ENCODE results near the gene ITM2C.

Gene ITM2C

DNA sequence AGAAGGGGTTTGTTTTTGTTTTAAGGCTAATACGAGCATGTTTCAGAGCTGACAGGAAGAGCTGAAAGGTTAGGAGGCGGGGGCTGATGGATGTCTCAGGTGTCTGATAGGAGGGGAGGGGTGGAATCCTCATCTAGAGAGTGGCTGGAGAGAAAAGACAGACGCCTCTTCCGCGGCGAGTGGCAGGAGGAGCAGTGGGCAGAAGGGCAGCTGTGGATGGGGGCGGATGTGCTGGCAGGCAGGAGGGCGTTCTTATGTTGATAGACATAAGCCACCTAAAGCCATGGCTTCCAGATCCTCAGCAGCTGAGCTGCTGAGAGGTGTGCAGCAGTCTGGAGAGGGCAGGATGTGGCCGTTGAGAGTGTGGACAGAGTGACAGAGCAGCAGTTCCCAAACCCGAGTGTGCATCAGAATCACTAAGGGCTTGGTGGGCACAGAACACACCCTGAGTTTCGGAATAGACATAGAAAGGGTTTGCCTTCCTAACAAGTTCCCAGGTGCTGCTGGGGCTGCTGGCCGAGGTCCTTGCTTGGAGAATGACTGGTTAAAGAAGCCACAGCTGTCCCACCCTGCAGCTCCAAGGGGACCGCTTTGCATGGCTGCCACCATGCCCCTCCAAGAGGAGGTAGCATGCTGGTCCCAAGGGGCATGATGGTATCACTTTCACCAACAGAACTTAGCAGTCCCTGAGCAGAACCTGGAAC lies 3.0 kb upstream of the ITM2C start:
- no peak for DNase-seq

DNA sequence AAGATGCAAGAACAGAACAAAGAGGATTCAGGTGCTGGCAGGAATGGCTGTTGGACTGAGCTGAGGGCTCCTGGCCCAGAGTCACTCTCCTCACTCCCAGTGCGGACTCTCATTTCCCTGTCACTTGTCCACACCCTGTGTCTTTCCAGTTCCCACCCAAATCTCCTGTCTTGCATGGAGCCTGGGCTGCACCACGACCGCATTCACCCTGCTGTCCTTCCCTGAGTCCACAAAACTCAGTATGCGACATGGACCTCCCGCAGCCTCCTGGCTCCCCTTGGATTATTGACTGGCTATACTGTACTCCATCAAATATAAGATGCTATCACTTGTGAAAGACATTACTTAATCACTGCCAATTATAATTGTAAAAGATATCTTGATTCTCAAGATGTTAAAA lies 2.5 kb upstream of the ITM2C start:
- no peak for DNase-seq

DNA sequence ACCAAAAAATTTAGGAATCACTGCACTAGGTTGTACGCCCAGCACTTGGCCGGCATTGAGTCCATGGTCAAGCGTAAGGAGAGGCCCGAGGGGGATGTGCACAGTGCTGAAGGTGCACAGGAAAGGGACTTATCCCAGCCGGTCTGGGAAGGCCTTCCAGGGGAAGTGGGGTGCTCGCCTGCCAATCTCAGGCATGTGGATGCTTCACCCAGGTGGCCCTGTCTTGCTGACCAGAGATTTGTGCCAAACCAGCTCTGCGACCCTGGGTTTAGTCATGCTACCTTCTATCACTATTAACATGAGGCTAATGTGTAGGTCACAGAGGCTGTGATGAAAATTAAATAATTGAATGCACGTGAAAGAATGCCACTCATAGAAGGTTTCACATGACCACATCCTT lies 1.7 kb upstream of the ITM2C start:
- DNase-seq = no peak

DNA sequence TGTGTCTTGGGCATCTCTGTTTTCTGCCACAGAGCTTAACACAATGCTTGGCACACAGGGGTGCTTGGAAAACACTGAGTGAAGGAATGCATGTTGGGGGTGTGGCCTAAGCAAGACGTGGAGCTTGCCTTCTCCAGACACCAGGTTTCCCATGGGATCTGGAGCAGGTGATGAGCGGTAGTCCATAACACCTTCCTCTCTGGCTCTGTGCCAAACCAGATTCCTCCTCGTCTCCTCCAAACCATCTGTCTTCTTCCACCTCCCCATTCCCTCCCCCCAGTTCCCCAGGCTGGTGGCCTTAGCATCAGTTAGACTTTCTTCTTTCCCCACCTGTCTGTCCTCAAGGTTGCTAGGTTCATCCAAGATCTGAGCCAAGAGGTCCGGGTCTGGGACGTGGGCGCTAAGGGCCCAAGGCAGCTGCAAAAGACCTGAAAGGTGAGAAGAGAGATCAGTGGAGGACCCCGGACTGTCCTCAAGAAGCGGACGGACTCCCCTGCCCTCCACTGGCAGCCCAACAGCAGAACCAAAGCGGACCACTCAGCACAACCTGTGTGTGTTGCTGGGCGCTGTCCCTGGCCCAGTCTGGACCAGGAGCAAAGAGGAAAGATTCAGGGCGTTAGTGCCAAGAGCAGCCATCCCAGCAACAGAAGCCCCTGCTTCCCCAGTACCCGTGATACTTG lies 1.2 kb upstream of the ITM2C start:
- DNase-seq = no peak

DNA sequence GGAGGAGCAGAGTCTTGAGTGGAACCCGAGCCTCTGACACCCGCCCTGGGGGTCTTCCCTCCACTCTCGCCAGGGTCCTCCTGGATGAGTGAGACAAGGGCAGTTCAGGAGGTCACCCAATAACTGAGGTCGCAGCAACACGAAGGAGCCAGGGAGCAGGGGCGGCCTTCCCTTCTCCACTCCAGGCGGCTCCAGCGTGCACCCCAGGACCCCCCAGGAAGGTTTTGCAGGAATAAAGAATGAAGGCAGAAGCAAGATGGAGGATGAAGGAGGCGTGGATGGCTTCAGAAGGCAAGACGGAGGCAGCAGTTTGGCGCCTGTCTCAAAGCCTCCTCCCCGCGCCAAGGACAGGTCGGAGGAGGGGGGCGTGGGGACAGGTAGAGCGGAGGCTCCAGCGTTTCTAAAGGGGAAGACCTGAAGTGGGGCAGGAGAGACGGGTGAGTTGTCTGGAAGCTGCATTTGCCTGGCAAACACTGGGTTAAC lies 579 bp upstream of the ITM2C start:
- DNase-seq = no peak

DNA sequence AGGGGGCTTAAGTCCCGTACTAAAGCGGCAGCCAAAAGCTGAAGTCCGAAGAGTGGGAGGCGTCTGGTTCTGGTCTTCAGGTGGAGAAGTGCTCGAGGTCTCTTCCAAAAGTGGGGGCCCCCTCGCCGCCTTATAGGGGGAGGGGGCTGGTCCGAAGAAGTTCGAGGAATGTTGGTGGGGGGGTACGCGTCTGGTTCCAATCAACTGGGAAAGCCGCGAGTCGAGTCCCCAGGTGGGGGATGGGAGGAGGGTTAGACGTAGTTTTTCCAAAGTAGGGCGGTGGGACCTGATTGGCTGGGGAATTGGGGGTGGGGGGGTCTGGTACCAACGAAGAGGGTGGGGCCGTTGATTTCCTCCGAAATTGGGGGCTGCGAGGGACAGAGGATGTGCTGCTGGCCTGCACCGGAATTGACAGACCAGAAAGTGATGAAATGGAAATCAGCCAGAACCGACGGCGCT lies 594 bp downstream of the ITM2C start:
- DNase-seq = no peak

DNA sequence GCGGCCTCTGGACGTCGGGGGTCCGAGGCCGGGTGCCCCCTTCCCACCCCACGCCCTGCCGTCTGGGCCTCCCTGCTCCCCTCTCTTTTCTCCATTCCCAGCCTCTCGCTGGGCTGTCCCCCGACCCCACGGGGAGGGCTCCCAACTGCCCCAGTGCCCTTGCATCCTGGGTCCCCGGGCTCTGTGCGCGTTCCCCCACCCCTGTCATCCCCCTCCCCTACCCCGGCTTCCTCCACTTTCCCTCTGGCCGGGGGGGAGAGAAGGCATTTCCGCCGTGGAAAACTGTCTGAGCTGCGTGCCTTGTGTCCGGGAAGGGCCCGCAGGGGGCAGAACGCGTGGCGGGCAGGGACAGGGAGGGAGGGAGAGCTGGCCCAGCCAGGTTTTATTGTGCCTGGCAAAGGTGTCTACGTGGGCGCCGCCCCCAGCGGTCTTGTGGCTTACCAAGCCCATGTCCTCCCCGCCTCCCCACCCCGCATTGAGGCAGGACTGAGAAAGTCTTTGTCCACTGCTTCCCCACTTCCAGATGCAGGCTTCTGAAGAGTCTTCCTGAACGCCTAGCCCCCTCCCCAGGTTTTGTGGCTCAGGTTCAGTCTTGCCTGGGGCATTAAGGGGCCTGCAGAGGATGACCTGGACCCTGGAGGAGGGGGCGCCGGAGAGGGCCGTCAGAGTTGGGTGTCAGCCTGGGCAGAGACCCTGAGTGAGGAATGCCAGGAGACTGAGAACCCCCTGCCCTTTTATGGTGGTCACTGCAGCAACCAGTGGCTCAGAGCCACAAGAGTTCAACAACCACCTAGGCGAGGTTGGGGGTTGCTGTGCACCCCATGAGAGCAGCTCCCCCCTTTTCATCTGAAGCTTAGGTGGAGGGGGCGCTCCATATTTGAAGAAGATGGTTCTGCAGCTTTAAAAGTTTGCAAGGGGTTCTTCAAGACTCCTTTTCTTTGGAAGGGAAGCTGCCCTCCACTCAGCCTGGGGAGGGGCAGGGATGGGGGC lies 1.3 kb downstream of the ITM2C start:
- DNase-seq = no peak

DNA sequence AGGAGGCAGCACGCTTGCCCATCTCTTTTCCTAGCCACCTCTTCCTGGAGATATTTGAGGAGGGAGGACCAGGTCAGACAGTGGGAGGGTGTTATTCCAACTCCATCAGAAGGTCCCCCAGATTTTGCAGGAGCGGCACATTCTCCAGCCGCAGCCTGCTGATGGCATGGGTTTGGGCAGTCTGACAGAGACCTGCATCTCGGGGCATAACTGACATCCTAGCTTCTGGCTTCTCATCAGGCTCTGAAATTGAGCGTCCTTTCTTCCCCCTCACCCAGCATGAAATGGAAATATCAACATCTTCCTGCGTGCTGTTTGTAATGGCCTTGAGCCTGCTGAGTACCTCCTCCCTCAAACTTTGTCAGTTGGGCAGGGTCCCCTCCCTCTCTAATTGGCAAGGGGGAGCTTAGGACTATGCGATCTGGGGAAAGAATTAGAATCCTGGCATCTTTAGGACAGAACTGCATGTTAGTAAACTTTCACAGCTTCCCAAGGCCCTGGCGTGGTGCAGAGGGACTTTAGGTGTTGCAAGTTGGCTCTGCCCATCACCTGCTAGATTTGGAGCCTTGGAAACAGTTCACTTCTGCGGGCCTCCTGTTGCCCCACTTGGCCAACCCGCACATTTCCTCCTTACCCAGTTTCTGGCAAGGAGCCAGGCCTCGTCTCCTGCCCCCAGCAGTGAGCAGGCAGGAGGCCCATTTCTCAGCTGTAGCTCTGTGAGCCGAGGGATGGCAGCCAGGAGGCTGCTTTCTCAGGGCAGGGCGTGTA lies 2.2 kb downstream of the ITM2C start:
- DNase-seq = peak; percentile 30

DNA sequence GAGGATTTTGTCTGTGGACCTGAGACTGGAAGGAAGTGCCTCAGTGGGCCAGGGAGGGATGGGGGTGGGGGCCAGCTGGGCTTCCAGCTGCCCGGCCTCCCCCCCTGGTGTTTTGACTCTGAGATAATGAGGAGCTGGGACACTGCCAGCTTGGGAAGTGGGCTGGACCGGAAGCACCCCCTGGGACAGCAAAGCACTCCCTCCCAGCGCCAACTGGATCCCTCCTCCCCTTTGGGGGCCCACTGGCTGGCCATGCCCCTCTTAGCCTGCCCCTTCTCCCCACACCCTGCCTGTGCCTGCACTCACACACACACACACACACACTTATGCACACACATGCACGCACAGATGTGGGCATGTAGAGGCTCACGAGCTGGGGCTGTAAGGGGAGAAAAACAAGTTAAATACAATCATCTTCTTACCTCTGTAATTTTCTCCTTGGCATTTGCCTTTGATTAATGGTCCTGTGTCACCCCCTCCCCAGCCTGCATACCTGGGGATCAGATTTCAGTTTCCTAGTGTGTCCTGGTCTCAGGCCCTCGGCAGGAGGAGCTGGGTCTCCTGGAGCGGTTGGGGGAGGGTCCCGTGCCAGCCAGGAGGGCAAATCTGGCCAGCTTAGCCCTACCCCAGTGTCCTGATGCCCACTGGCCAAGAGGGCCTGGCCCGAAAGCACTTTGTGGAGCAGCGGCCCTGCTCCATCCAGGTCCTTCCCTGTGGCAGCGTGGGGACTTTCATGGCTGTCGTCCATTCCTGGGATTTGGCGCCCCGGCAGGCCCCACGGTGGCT lies 3.6 kb downstream of the ITM2C start:
- DNase-seq = no peak

DNA sequence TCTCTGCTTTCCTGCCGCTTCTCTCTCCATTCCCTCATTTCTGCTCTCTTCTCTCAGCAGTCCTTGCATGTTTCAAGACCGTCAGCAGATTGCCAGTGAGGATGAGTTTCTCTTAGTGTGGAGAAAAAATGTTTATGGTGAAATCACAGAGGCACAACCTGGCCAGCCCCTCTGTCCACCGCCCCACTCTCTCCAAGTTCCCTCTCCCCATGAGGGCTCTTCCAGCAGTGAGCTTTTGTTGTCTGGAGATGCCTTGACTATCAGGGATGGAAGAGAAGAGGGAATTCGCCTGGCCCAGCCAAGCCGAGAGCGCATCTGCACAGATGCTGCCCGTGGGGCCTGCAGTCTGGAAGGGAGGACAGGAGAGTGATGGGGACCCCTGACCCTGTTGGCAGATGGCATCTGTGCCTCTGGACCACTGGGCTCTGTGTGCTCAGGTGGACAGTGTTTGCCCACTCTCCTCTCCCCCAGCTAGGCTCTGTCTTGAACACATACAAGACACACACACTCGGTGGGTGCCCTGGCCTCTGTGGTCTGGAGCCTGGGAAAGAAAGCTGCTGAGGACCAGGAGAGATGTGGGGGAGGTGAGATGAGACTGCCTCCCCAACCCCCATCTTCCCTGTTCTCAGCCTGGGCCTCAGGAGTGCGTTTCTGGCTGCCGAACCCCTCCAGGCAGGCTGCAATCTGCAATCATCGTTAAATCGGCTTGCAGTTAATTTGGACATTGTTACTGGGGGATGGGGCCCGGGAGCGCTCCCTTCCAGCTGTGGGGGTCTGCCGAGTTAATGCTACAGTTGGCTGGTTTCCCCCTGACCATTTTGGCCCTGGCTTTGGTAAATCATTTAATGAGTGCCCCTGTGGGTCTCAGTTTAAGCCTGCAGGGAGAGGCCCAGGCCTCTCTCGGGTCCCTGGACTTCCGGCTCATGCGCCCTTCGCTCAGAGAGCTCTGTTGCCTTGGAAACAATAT lies 4.5 kb downstream of the ITM2C start:
- no peak for DNase-seq

DNA sequence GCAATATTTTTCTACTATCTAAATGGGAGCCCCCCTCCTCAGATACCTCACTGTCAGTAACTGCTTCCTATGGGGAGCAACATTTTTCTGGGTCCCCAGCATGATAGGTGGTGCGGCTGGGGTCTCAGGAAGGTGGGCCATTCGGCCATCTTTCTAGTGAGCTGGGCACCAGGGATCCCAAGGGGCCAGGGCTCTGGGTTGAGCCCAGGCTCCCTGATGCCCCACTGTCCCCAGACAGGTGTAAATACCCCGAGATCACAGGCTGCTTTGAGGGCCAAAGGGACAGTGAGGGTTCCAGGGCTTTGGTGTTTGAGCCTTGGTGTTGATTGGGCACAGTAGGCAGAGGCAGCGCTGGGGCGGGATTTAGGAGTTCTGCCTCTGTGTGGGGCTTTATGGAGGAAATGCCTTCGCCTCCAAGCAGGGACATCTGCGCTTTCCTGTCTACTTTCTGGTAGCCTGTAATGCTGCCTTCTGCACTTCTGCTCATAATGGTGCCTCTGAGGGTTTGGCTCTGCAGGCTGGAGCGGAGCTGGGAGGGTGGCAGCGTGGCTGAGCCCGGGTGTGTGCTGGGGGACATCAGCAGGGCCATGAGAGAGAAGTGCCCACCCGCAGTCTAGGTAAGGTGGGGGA lies 5.3 kb downstream of the ITM2C start:
- no peak for DNase-seq

DNA sequence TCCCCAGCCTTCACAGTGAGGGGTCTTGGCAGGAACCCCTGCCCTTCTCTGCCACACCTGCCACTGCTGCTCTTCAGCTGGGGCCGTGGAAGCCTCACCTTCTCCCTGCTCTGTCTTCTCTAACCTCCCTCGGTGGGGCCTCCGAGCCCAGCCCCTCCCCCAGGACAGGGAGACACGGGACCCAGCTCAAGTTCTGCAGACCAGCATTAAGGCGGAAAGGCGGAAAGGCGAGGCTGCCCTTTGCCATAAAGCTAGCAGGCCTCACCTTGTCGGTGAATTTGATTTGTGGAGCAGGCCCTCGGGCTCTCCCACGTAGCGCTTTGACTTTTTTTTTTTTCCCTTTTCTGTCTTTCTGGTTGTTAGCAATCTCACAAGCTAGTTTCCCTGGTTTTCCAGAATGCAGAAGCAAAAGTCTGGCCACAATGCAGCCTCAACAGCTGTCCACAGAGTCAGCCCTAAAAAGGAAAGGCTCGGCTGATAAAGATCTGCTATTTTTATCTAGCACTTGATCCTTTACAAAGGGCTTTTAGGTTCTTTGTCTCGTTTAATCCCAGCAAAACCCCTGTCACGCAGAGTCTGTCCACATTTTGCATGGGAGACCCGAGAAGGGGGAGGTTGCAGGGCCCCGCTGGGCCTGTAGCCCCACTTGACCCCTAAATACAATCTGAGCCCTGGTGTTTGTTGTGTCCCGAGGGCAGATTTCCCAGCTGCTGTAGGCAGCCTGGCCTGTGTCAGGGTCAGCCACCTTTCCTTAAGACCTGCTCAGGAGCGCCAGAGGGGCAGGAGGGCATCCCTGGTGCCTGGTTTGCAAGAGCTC lies 6.0 kb downstream of the ITM2C start:
- DNase-seq = no peak

DNA sequence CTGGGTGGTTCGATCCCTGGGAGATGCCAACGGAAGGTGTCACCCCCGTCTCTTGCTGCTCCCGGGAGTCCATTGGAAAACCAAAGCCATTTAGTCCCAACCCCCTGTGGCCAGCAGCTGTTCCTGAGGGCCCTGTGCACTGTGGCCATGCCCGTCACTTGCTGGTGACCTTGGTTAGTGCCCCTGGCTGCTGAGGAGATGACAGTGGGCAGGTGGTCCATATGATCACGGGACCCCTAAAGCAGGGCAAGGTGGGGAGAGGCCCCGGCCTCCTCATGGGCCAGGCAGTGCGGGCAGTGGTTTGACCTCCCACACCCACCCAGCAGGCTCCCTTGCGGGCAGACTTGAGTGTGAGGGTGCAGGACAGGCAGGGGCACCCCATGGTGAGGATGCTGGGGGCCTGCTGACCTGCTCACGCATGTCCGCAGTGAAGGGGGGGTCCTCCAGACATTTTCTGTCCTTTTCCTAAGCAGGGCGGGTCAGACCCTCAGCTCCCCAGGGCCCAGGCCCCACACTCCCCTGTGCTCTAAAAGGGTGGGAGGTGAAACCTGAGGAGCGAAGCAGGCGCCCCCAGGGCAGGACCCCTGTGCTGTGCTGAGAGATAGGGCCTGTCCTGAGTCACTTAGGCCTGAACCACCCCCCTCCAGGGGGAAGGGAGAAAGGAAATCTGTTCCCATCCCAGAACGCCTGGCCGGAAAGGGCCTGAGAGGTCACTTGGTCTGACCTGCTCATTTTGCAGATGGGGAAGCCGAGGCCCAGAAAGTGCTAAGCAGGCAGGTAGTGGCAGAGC lies 6.8 kb downstream of the ITM2C start:
- DNase-seq = no peak

DNA sequence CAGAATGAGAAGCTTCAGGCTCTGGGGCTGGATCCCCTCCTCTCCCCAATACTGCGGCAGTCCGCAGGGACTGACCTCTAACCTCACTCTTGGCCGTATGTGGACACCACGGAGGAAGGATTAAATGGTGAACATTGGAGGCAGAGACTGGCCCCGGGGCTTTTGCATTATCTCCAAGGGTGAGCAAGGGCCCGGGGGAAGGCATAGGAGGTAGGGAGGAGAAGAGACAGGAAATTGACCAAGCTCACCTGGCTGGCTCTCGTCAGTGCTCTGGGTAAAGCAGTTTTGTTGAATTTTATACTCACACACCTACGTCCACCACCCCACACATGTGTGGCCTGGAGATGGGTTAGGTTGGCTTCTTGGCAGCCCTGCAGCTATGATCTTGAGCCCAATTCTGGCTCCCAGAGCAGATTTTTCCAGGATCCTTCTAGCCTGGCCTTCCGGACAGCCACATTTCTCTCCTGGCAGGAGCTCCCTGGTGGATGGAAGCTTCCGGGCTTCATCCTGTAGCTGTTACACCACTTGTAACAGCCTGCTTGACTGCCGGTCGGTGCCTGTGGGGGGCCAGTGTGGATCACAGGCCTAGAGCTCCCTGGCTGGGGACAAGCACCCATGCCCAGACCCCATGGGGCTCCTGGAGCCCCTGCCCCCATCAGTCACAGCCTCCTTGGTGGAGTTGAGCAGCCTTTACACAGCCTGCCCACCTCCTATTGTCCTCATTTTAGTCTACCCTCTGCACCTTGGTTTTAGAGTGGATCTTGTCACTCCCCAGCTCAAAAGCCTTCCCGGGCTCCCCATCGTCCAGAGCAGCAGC lies 7.6 kb downstream of the ITM2C start:
- no peak for DNase-seq

DNA sequence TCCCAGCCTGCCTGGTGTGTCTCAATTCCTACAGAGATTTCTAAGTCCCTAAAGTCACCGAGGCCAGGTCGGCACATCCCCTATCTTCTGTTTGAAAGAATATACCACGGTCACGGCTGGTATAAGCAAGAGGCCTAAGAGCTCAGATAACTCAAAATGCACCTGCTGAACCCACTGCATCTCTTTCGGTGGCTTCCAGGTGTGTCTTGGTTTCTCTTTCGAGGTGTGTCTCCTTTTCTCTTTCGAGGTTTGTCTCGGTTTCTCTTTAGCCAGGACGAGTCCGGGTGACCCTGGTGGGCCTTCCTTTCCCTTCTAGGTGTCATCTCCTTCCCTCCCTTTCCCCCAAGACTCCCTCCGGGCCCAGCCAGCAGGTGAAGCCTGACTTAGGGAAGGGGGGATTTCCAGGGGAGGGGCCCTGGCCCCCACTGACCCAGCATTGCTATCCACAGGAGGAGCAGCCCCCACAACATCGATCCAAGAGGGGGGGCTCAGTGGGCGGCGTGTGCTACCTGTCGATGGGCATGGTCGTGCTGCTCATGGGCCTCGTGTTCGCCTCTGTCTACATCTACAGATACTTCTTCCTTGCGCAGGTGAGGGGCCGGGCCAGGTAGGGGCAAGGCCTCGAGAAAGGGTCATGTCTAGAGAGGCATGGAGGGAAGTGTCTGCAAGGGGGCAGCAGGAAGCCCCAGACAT lies 8.4 kb downstream of the ITM2C start:
- DNase-seq = no peak

DNA sequence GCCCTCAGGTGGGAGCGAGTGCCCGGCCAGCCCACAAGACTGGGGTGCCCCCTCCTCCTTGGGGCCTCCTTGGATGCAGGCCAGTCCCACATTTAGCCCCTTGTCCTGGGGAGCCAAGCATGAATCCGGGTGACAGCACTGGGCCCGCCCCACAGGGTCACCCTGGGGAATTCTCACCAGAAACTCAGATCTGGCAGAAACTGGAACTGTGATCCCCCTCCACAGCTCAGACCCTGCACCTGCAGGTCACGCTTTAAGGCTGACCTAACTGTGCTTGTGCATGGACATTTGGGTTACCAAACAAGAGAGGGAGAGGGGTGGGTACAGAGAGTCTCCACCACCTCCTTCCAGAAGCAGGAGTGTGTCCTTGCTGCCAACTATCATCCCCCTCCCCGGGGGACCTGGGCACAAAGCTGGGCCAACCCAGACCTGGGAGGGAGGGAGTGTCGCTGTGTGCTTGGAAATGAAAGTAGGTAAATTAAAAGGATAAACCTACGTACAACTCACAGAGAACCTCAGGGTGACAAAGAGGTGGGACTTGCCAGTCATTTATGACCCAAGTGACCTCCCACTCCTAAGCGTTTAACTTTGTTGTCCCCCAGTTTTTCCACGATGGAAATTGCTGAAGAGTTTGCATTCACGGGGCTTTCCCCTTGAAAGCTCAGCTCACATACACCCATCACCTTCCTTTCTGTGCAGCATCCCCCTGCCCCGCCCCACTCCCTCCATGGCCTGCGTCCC lies 9.1 kb downstream of the ITM2C start:
- DNase-seq = no peak
